Ovary (tissue), 9 donors: ENCODE data around the gene NCBP2. TPM values are rescaled to one million over a fixed set of nuclear protein-coding genes. Genes with fewer than 3 reads are reported as not detected.

Source experiments
- DNase-seq, 5 donors: peaks; one replicate each; pipeline ENCODE4 v3.0.0-alpha.2; 2019 to 2020
- H3K27ac ChIP-seq, 2 donors: fragments of 200-600 bp; one replicate each; pipeline versions ENCODE4 v1.5.1 to v1.8.0; 2019 to 2022
- H3K27me3 ChIP-seq: fragments of 200-600 bp; one replicate; pipeline ENCODE4 v1.8.0; 2022
- H3K36me3 ChIP-seq: fragments of 200-600 bp; sonication (generic); one replicate; pipeline ENCODE4 v1.5.1; 2019
- H3K4me1 ChIP-seq: one replicate; pipeline ENCODE4 v1.8.1; 2013; ENCODE audit warnings: mild to moderate bottlenecking, moderate library complexity; ENCODE audit not compliant: insufficient read depth
- H3K4me3 ChIP-seq: fragments of 200-600 bp; sonication (generic); one replicate; pipeline ENCODE4 v1.5.1; 2017
- H3K9me3 ChIP-seq, 2 donors: fragments of 200-600 bp in 1 of 2; sonication (generic) in 1 of 2; one replicate each; pipeline versions ENCODE4 v1.5.1 to v1.8.1; 2013 to 2019; ENCODE audit warnings: mild to moderate bottlenecking in 1 of 2, moderate library complexity in 1 of 2
- CTCF ChIP-seq, 3 donors: fragments of 450-650 bp in 2 of 3; fragments of 200-600 bp in 1 of 3; IDR thresholded peaks; one replicate each; pipeline versions ENCODE4 v1.5.1 to v1.8.0; 2016 to 2022; ENCODE audit warnings: antibody characterized with exemption in 3 of 3, mild to moderate bottlenecking in 1 of 3
- EP300 ChIP-seq: sonication (generic); formaldehyde crosslinking; IDR thresholded peaks from one replicate; pipeline ENCODE4 v1.6.1; 2017; ENCODE audit warnings: antibody characterized with exemption
- POLR2A ChIP-seq: fragments of 450-650 bp; IDR thresholded peaks from one replicate; pipeline ENCODE4 v1.6.1; 2017; ENCODE audit warnings: antibody characterized with exemption, mild to moderate bottlenecking, moderate library complexity
- WGBS, 3 donors: extraction: QIAGEN DNeasy Blood & Tissue Kit in 1 of 3; methylation state at CpG; one replicate each; pipeline versions ENCODE4 v1.1.5 to v1.1.7; 2013 to 2017; 5-methylcytosine and 5-hydroxymethylcytosine counted together
- intact Hi-C, 4 donors: fragments of 100-400 bp; cut with DNase I; formaldehyde crosslinking; loops; one replicate each; pipeline versions ENCODE4 v1.11.0 to v1.15.1; 2022 to 2023
- polyA plus RNA-seq, 2 donors: library from polyadenylated mRNA; stranded (reverse); fragments of 200-250 nt in 1 of 2; fragments of 350-450 nt in 1 of 2; fragmentation: Illumina TruSeq in 1 of 2; extraction: RNeasy Lipid Tissue Mini Kit (QIAGEN cat#74804) in 1 of 2; gene quantifications; one replicate each; pipeline ENCODE4 v1.2.3, GENCODE V29; 2013 to 2014
- total RNA-seq, 7 donors: library from RNA; depleted of rRNA in 2 of 7; stranded (reverse); fragments of >200 nt in 2 of 7; fragmentation: NEBNext Ultra II Directional in 3 of 7; extraction: Animal tissue kit (Norgen Biotek cat#: 25700) in 3 of 7; gene quantifications; one replicate each; pipeline versions ENCODE4 v1.1.0 to v1.2.4, GENCODE V29; 2016 to 2023
- donor health status: DM: no; HTN: no; CAD: no; lungs with moderate emphysema.
- donor health status: DM: no; HTN: no; CAD: no.
- donor health status: Bipolar disorder and iron deficiency.
- donor health status: DM: yes; HTN: yes; CAD: no.
- donor health status: DM: no; HTN: no; CAD: no.
- donor health status: DM: yes; HTN: yes; CAD: no.

NCBP2 gene
- total and polyA plus RNA-seq, 9 donors, result 17.4 to 64.7 (median 45.8) TPM

DNA sequence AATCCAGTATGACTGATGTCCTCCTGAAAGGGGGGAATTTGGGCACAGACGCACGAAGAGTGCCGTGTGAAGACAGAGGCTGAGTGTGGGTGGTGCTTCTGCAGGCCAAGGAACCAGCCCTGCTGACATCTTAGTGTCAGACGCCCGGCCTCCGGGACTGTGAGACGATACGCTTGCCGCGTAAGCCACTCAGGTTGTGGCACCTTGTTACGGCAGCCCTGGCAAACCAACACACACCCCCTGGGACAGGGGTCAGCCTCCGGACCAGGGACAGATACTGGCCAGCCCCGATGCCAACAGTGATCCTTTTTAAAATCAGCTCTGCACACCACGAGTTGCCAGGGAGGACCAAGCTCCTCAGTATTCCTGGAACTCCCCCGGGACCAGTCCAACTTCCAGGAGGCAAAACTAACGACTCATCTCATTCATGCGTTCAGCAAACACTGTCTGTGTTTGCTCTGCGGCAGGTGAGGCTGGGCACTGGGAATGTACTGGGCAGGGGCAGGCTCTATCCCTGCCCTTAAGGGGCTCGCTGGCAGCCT is 47.5 kb upstream of the NCBP2 start:
- no peaks in the 10 kb centered on the region for H3K27me3 ChIP-seq
- TF ChIP-seq POLR2A (no peak), CTCF (IDR thresholded peaks at IDR 0.05) (no peak), EP300 (no peak)
- no peaks in the 10 kb centered on the region for H3K9me3 ChIP-seq
- intact Hi-C loops, result loop anchor here in 2 of 4 donors (10.0 kb wide), 2 partner anchors 195 to 515 kb away; no protein-coding TSS in a partner anchor
- WGBS, 3 donors, result 83 to 85% (median 83%) methylated on average over 19 of the region's 19 CpGs
- H3K36me3 ChIP-seq, result no peaks in the 10 kb centered on the region
- H3K4me3 ChIP-seq, result no peak overlapping the region
- peak in 1 of 5 donors; percentile 29 for DNase-seq
- H3K27ac ChIP-seq, result no peak overlapping the region
- H3K4me1 ChIP-seq, result no peaks in the 10 kb centered on the region

GRCh38 chr3:196988241-196989029 is 46.1 kb upstream of the NCBP2 start:
- intact Hi-C loops, result no loop called here
- no peaks in the 10 kb centered on the region for H3K4me1 ChIP-seq
- H3K9me3 ChIP-seq, result no peaks in the 10 kb centered on the region
- H3K27ac ChIP-seq, result no peak overlapping the region
- no peak for TF ChIP-seq POLR2A
- no peak for TF ChIP-seq EP300
- no peak for TF ChIP-seq CTCF (IDR thresholded peaks at IDR 0.05)
- WGBS, 3 donors, result 30 to 38% (median 34%) methylated on average over 12 of the region's 12 CpGs
- peak in 1 of 5 donors; percentile 28 for DNase-seq
- no peaks in the 10 kb centered on the region for H3K27me3 ChIP-seq
- H3K4me3 ChIP-seq, result no peak overlapping the region
- no peaks in the 10 kb centered on the region for H3K36me3 ChIP-seq

DNA sequence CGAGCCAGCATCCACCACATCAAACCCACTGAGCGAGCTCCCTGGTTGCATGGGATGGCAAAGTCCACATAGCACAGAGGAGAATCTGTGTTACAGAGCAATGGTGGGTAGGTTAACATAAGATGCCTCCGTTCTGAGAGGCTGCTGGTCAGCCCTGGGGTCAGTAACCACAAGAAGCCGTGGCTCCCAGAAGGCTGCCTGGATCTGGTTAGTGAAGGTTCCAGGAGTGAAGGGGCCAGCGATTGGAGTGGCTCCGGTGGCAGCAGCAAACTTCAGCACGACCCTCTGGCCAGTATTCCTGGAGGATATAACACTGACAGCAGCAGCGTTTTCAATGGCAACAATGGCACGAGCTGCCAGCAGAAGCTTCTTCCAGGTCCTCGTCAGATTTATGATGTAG is 44.7 kb upstream of the NCBP2 start:
- intact Hi-C loops, result no loop called here
- Histone ChIP-seq H3K36me3 (no peaks in the 10 kb centered on the region), H3K27ac (no peak overlapping the region), H3K27me3 (no peaks in the 10 kb centered on the region), H3K4me1 (no peaks in the 10 kb centered on the region), H3K4me3 (no peak overlapping the region), H3K9me3 (no peaks in the 10 kb centered on the region)
- no peak for DNase-seq
- TF ChIP-seq POLR2A (no peak), CTCF (IDR thresholded peaks at IDR 0.05) (no peak), EP300 (no peak)
- WGBS, 3 donors, result 78 to 84% (median 80%) methylated on average over 10 of the region's 10 CpGs

- intact Hi-C loops, result no loop called here
- H3K4me3 ChIP-seq, result no peak overlapping the region
- peak in 1 of 5 donors; percentile 7 for DNase-seq
- H3K36me3 ChIP-seq, result no peaks in the 10 kb centered on the region
- no peaks in the 10 kb centered on the region for H3K4me1 ChIP-seq
- no peak overlapping the region for H3K27ac ChIP-seq
- TF ChIP-seq POLR2A, result no peak
- no peak for TF ChIP-seq CTCF (IDR thresholded peaks at IDR 0.05)
- TF ChIP-seq EP300, result no peak
- H3K9me3 ChIP-seq, result no peaks in the 10 kb centered on the region
- H3K27me3 ChIP-seq, result no peaks in the 10 kb centered on the region
- 91 to 93% (median 92%) methylated on average over 9 of the region's 9 CpGs for WGBS, 3 donors
These were observed 43.9 kb upstream of the NCBP2 start for GRCh38 chr3:196985954-196986885.
